HG03575 (cell line): ENCODE results near the gene ATAD3A.
A peak's percentile ranks its signal among the peaks of the same experiment; 100 is the strongest.

Experiments
- ATAC-seq: cut with Tn5 transposase; IDR thresholded peaks from one replicate; pipeline ENCODE4 v1.9.1; 2021; ENCODE audit not compliant: unreplicated experiment, insufficient number of reproducible peaks, low FRiP score; ENCODE audit errors: extremely low read depth

Gene ATAD3A

GRCh38 chr1:1567152-1567875, 55.4 kb downstream of the ATAD3A start:
- no peak for ATAC-seq

GRCh38 chr1:1567891-1568291, 55.9 kb downstream of the ATAD3A start:
- ATAC-seq = no peak

- ATAC-seq = no peak
These were observed 57.4 kb downstream of the ATAD3A start for GRCh38 chr1:1569341-1569740.

GRCh38 chr1:1573843-1574720, 62.1 kb downstream of the ATAD3A start:
- ATAC-seq = peak; percentile 12

DNA sequence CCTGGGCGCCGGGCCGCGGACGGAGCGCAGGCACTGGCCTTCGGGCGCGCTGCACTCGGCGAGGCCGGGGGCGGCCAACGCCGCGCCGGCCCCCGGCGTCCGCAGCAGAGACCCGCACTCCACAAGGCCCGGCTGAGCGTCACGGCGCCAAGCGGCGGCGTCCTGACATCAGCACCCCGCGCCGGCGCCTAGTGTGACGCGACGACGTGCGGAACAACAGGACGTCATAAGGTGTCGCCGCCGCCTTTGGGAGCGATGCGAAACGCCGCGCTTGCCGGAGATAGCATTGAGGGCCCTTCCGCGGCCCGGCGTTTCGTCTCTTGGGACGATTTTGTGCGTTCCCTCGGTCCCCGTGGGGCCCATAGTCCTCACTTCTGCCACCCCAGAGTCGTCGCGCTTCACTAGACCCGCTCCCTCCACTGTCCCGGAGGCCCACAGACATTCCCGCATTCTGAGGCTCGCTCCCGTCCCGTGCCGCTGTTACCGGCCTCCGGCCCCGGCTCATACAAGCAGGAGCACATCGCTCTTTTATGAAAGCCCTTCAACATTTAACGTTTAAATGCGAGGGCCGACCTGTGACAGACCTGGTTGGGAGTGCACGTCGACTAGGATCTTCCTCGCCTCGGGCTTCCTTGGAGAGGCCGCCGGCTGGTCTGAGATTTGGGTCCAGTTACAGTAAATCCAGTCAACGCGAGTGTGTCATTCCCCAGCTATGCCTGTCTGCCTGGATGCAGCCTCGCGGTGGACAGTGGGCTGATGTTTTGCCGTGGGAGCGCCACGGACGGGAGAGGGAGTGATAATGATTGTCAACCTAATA, 63.0 kb downstream of the ATAD3A start, which contains the start of gene SSU72:
Gene SSU72, minus strand, starts transcription at position 143 of the 817 bp plus-strand sequence. CDS start 306 bp downstream, outside the sequence.
- peak; percentile 37 for ATAC-seq

DNA sequence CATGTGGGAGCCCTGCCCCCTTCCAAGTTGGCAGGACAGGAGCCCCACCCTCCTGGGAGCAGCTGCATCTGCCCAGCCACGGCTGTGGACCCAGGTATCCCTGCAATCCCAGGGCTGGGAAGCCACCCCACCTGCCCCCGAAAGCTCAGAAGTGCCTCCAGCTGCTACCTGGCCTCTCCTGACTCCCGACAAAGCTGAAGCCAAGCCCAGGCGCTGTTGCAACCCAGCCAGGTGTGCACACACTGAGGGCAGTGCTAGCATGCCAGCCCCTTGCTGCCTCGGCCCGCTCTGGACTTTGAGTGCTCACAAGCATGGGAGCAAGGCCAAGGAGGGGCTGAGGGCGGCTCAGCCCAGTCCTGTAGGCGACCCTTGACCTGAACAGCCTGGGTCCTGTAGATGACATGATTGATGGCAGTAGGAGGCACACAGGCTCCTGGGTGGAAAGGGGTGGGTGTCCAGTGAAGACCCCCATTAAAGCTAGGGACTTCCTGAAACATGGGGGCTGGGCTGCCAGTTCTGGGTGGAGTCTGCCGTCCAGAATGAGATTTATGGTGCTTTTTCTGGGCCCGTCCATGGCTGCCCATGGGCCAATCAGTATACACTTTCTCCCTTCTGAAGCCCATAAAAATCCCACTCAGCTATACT, 65.5 kb downstream of the ATAD3A start:
- no peak for ATAC-seq

DNA sequence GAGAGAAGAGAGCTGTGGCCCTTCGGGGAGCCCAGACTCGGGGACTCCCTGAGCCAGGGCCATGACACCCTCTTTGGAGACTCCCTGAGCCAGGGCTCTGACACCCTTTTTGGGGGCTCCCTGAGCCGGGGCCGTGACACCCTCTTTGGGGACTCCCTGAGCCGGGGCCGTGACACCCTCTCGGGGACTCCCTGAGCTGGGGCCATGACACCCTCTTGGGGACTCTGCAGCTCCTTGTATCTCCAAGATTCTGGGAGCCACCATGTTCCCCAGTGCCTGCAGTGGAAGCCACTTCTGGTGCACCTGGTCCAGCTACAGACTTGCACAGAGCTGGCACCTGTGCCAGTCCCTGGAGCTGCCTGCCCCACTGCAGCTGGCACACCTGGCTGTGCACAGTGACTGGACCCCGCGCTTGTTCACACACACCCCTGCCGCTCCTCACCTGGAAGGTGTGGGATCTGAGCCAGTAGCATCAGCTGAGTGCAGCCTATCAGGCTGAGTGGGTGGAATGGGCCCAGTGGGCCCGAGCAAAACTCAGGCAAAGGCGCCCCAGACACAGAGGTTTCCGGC, 66.5 kb downstream of the ATAD3A start:
- no peak for ATAC-seq

DNA sequence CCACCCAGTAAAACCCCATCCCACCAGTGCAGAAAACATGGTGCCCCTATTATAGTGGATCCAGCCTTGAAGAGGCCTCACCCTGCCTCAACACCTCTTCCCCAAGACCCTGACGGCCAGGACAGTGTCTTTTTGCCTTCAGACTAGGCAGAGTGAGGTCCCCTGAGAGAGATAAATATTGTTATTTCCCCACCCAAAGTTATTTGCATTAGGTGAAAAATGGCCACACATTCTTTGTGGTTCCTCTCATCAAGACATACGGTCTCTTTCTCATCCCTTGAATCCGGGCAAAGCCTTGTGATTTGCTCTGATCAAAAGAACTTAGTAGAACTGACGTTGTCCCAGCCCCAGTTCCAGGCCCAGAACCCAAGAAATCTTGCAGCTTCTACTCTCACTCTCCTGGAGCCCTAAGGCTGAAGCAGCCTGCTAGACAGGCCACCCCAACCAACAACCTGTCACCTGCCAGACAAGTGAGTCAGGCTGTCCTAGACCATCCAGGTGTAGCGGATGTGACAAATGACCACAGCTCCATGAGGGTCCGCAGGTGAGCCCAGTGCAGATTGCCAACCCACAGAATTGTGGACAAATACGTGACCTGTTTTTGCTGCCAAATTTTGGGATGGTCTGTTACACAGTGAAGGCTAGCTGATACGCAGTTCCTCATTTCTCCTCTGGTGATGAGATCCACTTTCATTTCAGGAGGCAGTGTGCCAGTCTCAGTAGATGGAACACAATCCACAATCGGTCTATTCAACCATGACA, 70.8 kb downstream of the ATAD3A start:
- ATAC-seq = no peak

GRCh38 chr1:1583347-1584010, 71.5 kb downstream of the ATAD3A start:
- ATAC-seq = no peak
